Right lobe of liver (tissue), 6 donors: Measurements from ENCODE around the gene UFC1. TPM values are rescaled to one million over a fixed set of nuclear protein-coding genes. Genes with fewer than 3 reads are reported as not detected.

ENCODE experiments used
- ATAC-seq, 4 donors: fragments of 200-7000 bp; cut with Tn5 transposase; one replicate each; pipeline ENCODE4 v1.9.1; 2020; ENCODE audit warnings: mild to moderate bottlenecking in 4 of 4, moderate library complexity in 4 of 4
- DNase-seq, 3 donors: peaks; one replicate each; pipeline ENCODE4 v3.0.0-alpha.2; 2020
- H3K27ac ChIP-seq, 3 donors: fragments of 200-600 bp; one replicate each; pipeline ENCODE4 v1.8.0; 2022
- H3K27me3 ChIP-seq, 2 donors: fragments of 200-600 bp; one replicate each; pipeline ENCODE4 v1.8.0; 2022
- H3K36me3 ChIP-seq, 4 donors: fragments of 200-600 bp; sonication (generic) in 1 of 4; one replicate each; pipeline versions ENCODE4 v1.5.1 to v1.8.0; 2017 to 2022; ENCODE audit warnings: control low read depth in 1 of 4
- H3K4me1 ChIP-seq, 4 donors: fragments of 200-600 bp; sonication (generic) in 1 of 4; one replicate each; pipeline versions ENCODE4 v1.5.1 to v1.8.0; 2017 to 2022; ENCODE audit warnings: control low read depth in 1 of 4
- H3K4me3 ChIP-seq, 3 donors: fragments of 200-600 bp; one replicate each; pipeline ENCODE4 v1.8.0; 2022
- H3K9me3 ChIP-seq, 4 donors: fragments of 200-600 bp; sonication (generic) in 1 of 4; one replicate each; pipeline versions ENCODE4 v1.5.1 to v1.8.0; 2017 to 2022; ENCODE audit warnings: control low read depth in 1 of 4
- POLR2A ChIP-seq: fragments of 450-650 bp; IDR thresholded peaks from one replicate; pipeline ENCODE4 v1.6.1; 2017; ENCODE audit warnings: antibody characterized with exemption, mild to moderate bottlenecking
- WGBS: methylation state at CpG from one replicate; pipeline ENCODE4 v1.1.6; 2018; ENCODE audit warnings: low coverage, low lambda C conversion rate; ENCODE audit not compliant: insufficient coverage; ENCODE audit errors: missing lambda C conversion rate; 5-methylcytosine and 5-hydroxymethylcytosine counted together
- intact Hi-C, 2 donors: fragments of 100-400 bp; cut with DNase I; formaldehyde crosslinking; loops; one replicate each; pipeline versions ENCODE4 v1.11.2 to v1.14.1; 2022
- total RNA-seq, 6 experiments: library from RNA; depleted of rRNA in 2 of 6; stranded (reverse); fragments of >200 nt in 2 of 6; fragmentation: NEBNext Ultra II Directional in 3 of 6; extraction: Animal tissue kit (Norgen Biotek cat#: 25700) in 3 of 6; gene quantifications; one replicate each; pipeline versions ENCODE4 v1.1.0 to v1.2.4, GENCODE V29; 2016 to 2023
- TF ChIP-seq, protein P1 (sequence below), 4 donors: fragments of 200-600 bp in 3 of 4; fragments of 450-650 bp in 1 of 4; IDR thresholded peaks; one replicate each; pipeline versions ENCODE4 v1.5.1 to v1.8.0; 2016 to 2022; ENCODE audit warnings: antibody characterized with exemption in 4 of 4, mild to moderate bottlenecking in 2 of 4
- donor health status: DM: no; HTN: yes; CAD: no.
- donor health status: DM: no; HTN: no; CAD: no.
- donor health status: DM: no; HTN: no; CAD: no.
- donor health status: DM: no; HTN: yes; CAD: no.
- donor health status: DM: no; HTN: yes; CAD: no.

The UFC1 gene
- total RNA-seq, 6 experiments from 2014 or later = 24.6 to 37.7 (median 35.3) TPM

DNA sequence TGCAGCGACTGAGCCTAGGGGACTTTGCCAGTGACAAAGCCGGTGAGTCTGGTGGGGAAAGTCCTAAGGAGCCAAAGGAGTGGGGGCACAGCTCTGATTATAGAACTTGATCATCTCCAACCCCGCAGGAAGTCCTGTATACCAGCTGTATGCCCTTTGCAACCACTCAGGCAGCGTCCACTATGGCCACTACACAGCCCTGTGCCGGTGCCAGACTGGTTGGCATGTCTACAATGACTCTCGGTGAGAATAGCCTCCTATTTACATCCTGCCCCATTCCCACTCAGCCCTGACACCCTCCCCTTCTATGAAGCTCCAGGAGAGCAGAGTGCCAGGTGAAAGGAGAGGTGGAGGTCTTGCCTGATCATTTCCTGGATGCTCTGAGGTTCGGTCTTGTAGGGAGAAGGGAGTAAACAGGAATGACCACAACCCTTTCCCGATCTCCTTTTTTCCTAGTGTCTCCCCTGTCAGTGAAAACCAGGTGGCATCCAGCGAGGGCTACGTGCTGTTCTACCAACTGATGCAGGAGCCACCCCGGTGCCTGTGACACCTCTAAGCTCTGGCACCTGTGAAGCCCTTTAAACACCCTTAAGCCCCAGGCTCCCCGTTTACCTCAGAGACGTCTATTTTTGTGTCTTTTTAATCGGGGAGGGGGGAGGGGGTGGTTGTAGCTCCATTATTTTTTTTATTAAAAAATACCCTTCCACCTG, 11.3 kb downstream of the UFC1 start:
- H3K4me3 ChIP-seq = peak overlapping the region in 1 of 3 donors; percentile 71
- H3K36me3 ChIP-seq = peaks cover 0 to 17% (median 0%) of the 10 kb centered on the region in 4 donors
- H3K9me3 ChIP-seq = no peaks in the 10 kb centered on the region
- H3K27ac ChIP-seq = peak overlapping the region; percentile 59 to 67 (median 61)
- TF ChIP-seq, protein P1, sequence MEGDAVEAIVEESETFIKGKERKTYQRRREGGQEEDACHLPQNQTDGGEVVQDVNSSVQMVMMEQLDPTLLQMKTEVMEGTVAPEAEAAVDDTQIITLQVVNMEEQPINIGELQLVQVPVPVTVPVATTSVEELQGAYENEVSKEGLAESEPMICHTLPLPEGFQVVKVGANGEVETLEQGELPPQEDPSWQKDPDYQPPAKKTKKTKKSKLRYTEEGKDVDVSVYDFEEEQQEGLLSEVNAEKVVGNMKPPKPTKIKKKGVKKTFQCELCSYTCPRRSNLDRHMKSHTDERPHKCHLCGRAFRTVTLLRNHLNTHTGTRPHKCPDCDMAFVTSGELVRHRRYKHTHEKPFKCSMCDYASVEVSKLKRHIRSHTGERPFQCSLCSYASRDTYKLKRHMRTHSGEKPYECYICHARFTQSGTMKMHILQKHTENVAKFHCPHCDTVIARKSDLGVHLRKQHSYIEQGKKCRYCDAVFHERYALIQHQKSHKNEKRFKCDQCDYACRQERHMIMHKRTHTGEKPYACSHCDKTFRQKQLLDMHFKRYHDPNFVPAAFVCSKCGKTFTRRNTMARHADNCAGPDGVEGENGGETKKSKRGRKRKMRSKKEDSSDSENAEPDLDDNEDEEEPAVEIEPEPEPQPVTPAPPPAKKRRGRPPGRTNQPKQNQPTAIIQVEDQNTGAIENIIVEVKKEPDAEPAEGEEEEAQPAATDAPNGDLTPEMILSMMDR (IDR thresholded peaks at IDR 0.05) = no peak
- no peak for TF ChIP-seq POLR2A
- 57% methylated on average over 8 of the region's 14 CpGs for WGBS
- ATAC-seq (no peak), DNase-seq (no peak)
- intact Hi-C loops = no loop called here
- H3K27me3 ChIP-seq = no peaks in the 10 kb centered on the region
- peaks cover 0 to 13% (median 3%) of the 10 kb centered on the region in 4 donors for H3K4me1 ChIP-seq

GRCh38 chr1:161165742-161166668, 12.2 kb downstream of the UFC1 start, which contains the start of gene PPOX:
Gene PPOX (plus strand): TSS chr1:161166426. CDS start chr1:161166848, 422 bp downstream.
- peak within 1 kb of the TSS; percentile 59 to 67 (median 61) for H3K27ac ChIP-seq
- H3K9me3 ChIP-seq = no peaks in the 10 kb centered on the region
- H3K36me3 ChIP-seq = peaks cover 0 to 23% (median under 1%) of the 10 kb centered on the region in 4 donors
- WGBS = 0% methylated on average over 19 of the region's 54 CpGs
- TF ChIP-seq POLR2A = peak; percentile 48
- TF ChIP-seq, protein P1 (IDR thresholded peaks at IDR 0.05) = peak; percentile 11 to 46 (median 30)
- H3K4me3 ChIP-seq = peak within 1 kb of the TSS; percentile 67 to 77 (median 71)
- peaks cover 0 to 7% (median 3%) of the 10 kb centered on the region in 4 donors for H3K4me1 ChIP-seq
- DNase-seq (peak; percentile 95 to 98 (median 97)), ATAC-seq (peak; percentile 94 to 96 (median 94))
- H3K27me3 ChIP-seq = no peaks in the 10 kb centered on the region
- intact Hi-C loops = no loop called here

DNA sequence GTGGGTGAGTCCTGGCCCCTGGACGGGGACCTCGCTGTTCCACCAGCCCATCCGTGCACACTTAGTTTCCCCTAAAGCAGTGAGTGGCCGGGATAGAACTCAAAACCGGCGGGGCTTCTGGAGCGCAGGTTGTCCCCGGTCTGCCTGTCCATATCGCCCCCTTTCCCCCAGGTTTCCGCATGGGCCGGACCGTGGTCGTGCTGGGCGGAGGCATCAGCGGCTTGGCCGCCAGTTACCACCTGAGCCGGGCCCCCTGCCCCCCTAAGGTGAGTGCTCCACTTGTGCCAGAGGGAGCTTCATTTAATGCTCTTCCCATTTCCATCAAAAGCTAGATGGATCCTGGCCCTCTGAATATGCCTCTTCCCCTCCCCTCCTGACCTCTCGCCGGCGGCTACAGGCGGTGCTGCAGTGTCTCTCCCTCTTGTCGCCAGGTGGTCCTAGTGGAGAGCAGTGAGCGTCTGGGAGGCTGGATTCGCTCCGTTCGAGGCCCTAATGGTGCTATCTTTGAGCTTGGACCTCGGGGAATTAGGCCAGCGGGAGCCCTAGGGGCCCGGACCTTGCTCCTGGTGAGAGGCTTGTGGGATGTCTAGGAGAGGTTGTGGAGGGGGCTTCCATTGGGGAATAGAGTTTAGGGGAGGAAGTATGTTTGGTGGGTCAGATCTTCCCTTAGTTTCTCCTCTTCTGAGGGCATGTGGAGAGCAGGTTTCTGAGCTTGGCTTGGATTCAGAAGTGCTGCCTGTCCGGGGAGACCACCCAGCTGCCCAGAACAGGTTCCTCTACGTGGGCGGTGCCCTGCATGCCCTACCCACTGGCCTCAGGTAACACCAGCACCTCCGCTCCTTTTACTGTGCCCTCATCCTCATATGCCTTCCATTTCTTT, 13.1 kb downstream of the UFC1 start:
- Histone ChIP-seq H3K27me3 (no peaks in the 10 kb centered on the region), H3K27ac (peak overlapping the region; percentile 27 to 61 (median 59)), H3K9me3 (no peaks in the 10 kb centered on the region), H3K36me3 (peaks cover 0 to 29% (median 5%) of the 10 kb centered on the region in 4 donors), H3K4me3 (peak overlapping the region; percentile 67 to 77 (median 71)), H3K4me1 (peaks cover 0 to 7% (median 3%) of the 10 kb centered on the region in 4 donors)
- intact Hi-C loops = no loop called here
- WGBS = 11% methylated on average over 25 of the region's 33 CpGs
- no peak for TF ChIP-seq POLR2A
- TF ChIP-seq, protein P1 (IDR thresholded peaks at IDR 0.05) = no peak
- peak in 1 of 4 donors; percentile 0 for ATAC-seq
- DNase-seq = peak in 1 of 3 donors; percentile 55

- Histone ChIP-seq H3K4me1 (peaks cover 0 to 16% (median 8%) of the 10 kb centered on the region in 4 donors), H3K4me3 (no peak overlapping the region), H3K36me3 (peaks cover 0 to 28% (median 9%) of the 10 kb centered on the region in 4 donors), H3K9me3 (no peaks in the 10 kb centered on the region), H3K27me3 (no peaks in the 10 kb centered on the region), H3K27ac (no peak overlapping the region)
- ATAC-seq (no peak), DNase-seq (no peak)
- WGBS = 90% methylated on average over 2 of the region's 9 CpGs
- TF ChIP-seq, protein P1 (IDR thresholded peaks at IDR 0.05) = no peak
- no peak for TF ChIP-seq POLR2A
- intact Hi-C loops = no loop called here
These were observed 15.1 kb downstream of the UFC1 start for GRCh38 chr1:161168906-161169305.
